Neural cell (in vitro differentiated cells): Measurements from ENCODE around the gene RUNX1.

Experiments used
- EP300 ChIP-seq: fragments of 450-650 bp; conservative IDR thresholded peaks from 2 replicates; pipeline ENCODE4 v1.6.1; 2014; ENCODE audit warnings: antibody characterized with exemption, mild to moderate bottlenecking, moderate library complexity; ENCODE audit not compliant: poor library complexity, severe bottlenecking
- RAD21 ChIP-seq: fragments of 450-650 bp; conservative IDR thresholded peaks from 2 replicates; pipeline ENCODE4 v1.6.1; 2014; ENCODE audit warnings: antibody characterized with exemption, mild to moderate bottlenecking, moderate library complexity
- TF ChIP-seq, protein P1 (sequence below): fragments of 450-650 bp; IDR thresholded peaks from 2 replicates; pipeline ENCODE4 v1.5.1; 2014; ENCODE audit warnings: antibody characterized with exemption, mild to moderate bottlenecking, moderate library complexity; ENCODE audit not compliant: poor library complexity, severe bottlenecking

DNA sequence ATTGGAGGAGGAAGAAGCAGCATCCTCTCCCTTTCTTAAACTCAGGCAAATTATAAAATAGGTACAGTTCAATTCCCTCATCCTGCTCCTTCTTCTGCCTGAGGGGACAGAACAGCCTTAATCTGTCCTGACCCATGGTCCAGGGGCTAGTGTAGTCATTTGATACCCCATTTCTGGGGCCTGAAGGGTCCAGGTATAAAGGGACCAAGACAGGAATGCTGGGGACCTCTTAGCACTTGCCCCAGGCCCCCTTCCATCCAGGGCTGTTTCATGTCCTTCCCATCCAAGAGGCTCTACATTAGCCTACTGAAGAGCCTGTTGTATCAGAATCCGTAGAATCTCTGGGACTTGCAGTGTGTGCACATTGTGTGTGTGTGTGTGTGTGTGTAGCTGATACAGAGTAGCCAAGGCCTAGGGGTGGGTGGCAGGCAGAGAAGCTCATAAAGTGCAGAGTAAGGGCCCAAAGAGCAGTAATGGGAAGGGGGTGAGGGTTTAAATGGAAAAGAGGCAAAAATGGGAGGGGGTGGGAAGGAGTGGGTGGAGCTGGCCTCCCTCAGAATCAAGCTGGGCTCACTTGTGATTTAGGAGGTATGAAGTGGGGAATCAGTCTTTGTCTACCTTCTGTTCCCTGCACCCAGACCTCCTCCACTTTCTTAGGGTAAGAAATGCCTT is 32.4 kb downstream of the RUNX1 start:
- TF ChIP-seq, protein P1, sequence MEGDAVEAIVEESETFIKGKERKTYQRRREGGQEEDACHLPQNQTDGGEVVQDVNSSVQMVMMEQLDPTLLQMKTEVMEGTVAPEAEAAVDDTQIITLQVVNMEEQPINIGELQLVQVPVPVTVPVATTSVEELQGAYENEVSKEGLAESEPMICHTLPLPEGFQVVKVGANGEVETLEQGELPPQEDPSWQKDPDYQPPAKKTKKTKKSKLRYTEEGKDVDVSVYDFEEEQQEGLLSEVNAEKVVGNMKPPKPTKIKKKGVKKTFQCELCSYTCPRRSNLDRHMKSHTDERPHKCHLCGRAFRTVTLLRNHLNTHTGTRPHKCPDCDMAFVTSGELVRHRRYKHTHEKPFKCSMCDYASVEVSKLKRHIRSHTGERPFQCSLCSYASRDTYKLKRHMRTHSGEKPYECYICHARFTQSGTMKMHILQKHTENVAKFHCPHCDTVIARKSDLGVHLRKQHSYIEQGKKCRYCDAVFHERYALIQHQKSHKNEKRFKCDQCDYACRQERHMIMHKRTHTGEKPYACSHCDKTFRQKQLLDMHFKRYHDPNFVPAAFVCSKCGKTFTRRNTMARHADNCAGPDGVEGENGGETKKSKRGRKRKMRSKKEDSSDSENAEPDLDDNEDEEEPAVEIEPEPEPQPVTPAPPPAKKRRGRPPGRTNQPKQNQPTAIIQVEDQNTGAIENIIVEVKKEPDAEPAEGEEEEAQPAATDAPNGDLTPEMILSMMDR = no peak
- TF ChIP-seq EP300 = no peak
- TF ChIP-seq RAD21 = no peak
